Testis (tissue), 3 donors: Measurements from ENCODE around the gene IRAK4. TPM values are rescaled to one million over a fixed set of nuclear protein-coding genes. Genes with fewer than 3 reads are reported as not detected.

ENCODE experiments used
- DNase-seq: peaks from one replicate; pipeline ENCODE4 v3.0.0-alpha.2; 2019
- H3K27ac ChIP-seq, 2 donors: fragments of 200-600 bp; sonication (generic); one replicate each; pipeline ENCODE4 v1.5.1; 2019
- H3K27me3 ChIP-seq: fragments of 200-600 bp; sonication (generic); one replicate; pipeline ENCODE4 v1.5.1; 2019
- H3K36me3 ChIP-seq: fragments of 200-600 bp; sonication (generic); one replicate; pipeline ENCODE4 v1.5.1; 2017; ENCODE audit warnings: low read depth; ENCODE audit errors: missing control alignments
- H3K4me1 ChIP-seq: fragments of 200-600 bp; sonication (generic); one replicate; pipeline ENCODE4 v1.5.1; 2019
- H3K4me3 ChIP-seq, 2 donors: fragments of 200-600 bp; sonication (generic); one replicate each; pipeline ENCODE4 v1.5.1; 2017 to 2019
- H3K9me3 ChIP-seq: fragments of 200-600 bp; sonication (generic); one replicate; pipeline ENCODE4 v1.5.1; 2017
- CTCF ChIP-seq, 3 experiments: fragments of 450-650 bp in 2 of 3; fragments of 200-600 bp in 1 of 3; sonication (generic) in 1 of 3; IDR thresholded peaks; one replicate each; pipeline ENCODE4 v1.5.1; 2016 to 2019; ENCODE audit warnings: antibody characterized with exemption in 3 of 3, mild to moderate bottlenecking in 2 of 3, moderate library complexity in 1 of 3
- POLR2A ChIP-seq: fragments of 450-650 bp; IDR thresholded peaks from one replicate; pipeline ENCODE4 v1.6.1; 2017; ENCODE audit warnings: antibody characterized with exemption, mild to moderate bottlenecking, moderate library complexity
- WGBS, 2 donors: methylation state at CpG; one replicate each; pipeline ENCODE4 v1.1.5; 2018; 5-methylcytosine and 5-hydroxymethylcytosine counted together
- intact Hi-C: fragments of 100-400 bp; cut with DNase I; formaldehyde crosslinking; loops from one replicate; pipeline ENCODE4 v1.15.1; 2023; ENCODE audit warnings: low total_unique reads
- polyA plus RNA-seq: library from polyadenylated mRNA; stranded (reverse); fragments of 350-450 nt; fragmentation: Illumina TruSeq; extraction: RNeasy Lipid Tissue Mini Kit (QIAGEN cat#74804); gene quantifications from one replicate; pipeline ENCODE4 v1.2.3, GENCODE V29; 2014; ENCODE audit warnings: low read depth, low replicate concordance; ENCODE audit not compliant: insufficient read depth
- total RNA-seq, 2 donors: library from RNA; depleted of rRNA; stranded (reverse); fragments of >200 nt; gene quantifications; one replicate each; pipeline ENCODE4 v1.2.3, GENCODE V29; 2016

The IRAK4 gene
- total and polyA plus RNA-seq, 3 donors from 2014 or later, result 14.0 to 19.6 (median 16.4) TPM

- H3K4me1 ChIP-seq, result no peaks in the 10 kb centered on the region
- DNase-seq, result no peak
- H3K36me3 ChIP-seq, result no peaks in the 10 kb centered on the region
- WGBS, 2 donors, result 73 to 92% methylated on average over 4 of the region's 4 CpGs
- H3K9me3 ChIP-seq, result no peaks in the 10 kb centered on the region
- TF ChIP-seq CTCF (IDR thresholded peaks at IDR 0.05), result no peak
- TF ChIP-seq POLR2A, result no peak
- H3K27me3 ChIP-seq, result no peaks in the 10 kb centered on the region
- intact Hi-C loops, result no loop called here
- H3K4me3 ChIP-seq, result no peak overlapping the region
- H3K27ac ChIP-seq, result no peak overlapping the region
These were observed 38.9 kb downstream of the IRAK4 start for GRCh38 chr12:43797561-43798217.

- no peaks in the 10 kb centered on the region for H3K36me3 ChIP-seq
- no peak for TF ChIP-seq CTCF (IDR thresholded peaks at IDR 0.05)
- no peak for TF ChIP-seq POLR2A
- peaks cover 9% of the 10 kb centered on the region for H3K4me1 ChIP-seq
- no peaks in the 10 kb centered on the region for H3K9me3 ChIP-seq
- peak overlapping the region; percentile 90 to 97 for H3K4me3 ChIP-seq
- no peak for DNase-seq
- H3K27ac ChIP-seq, result peak overlapping the region; percentile 97 to 98
- WGBS, 2 donors, result 3% methylated on average over 20 of the region's 20 CpGs
- intact Hi-C loops, result no loop called here
- no peaks in the 10 kb centered on the region for H3K27me3 ChIP-seq
These were observed 46.6 kb downstream of the IRAK4 start for GRCh38 chr12:43805149-43805859.

GRCh38 chr12:43805860-43806736, 47.3 kb downstream of the IRAK4 start, which contains the start of gene TWF1:
Gene TWF1 (minus strand): TSS chr12:43806317. CDS start chr12:43806245, 72 bp downstream.
- Histone ChIP-seq H3K27ac (peak within 1 kb of the TSS; percentile 97 to 98), H3K27me3 (no peaks in the 10 kb centered on the region), H3K36me3 (no peaks in the 10 kb centered on the region), H3K9me3 (no peaks in the 10 kb centered on the region), H3K4me3 (peak within 1 kb of the TSS; percentile 90 to 97), H3K4me1 (peaks cover 9% of the 10 kb centered on the region)
- 0% methylated on average over 19 to 69 of the region's 89 CpGs for WGBS, 2 donors
- intact Hi-C loops, result no loop called here
- DNase-seq, result peak; percentile 88
- no peak for TF ChIP-seq POLR2A
- TF ChIP-seq CTCF (IDR thresholded peaks at IDR 0.05), result peak in 2 of 3 experiments; percentile 7 to 23

GRCh38 chr12:43806737-43807072, 48.0 kb downstream of the IRAK4 start:
- Histone ChIP-seq H3K27ac (peak overlapping the region; percentile 97 to 98), H3K27me3 (no peaks in the 10 kb centered on the region), H3K36me3 (no peaks in the 10 kb centered on the region), H3K9me3 (no peaks in the 10 kb centered on the region), H3K4me3 (peak overlapping the region; percentile 90 to 97), H3K4me1 (peaks cover 9% of the 10 kb centered on the region)
- intact Hi-C loops, result no loop called here
- DNase-seq, result no peak
- WGBS, 2 donors, result 0% methylated on average over 3 of the region's 3 CpGs
- TF ChIP-seq CTCF (IDR thresholded peaks at IDR 0.05) (no peak), POLR2A (no peak)
